PFSK-1 (cell line): Measurements from ENCODE around the gene UCKL1.

Experiments used
- FOXP2 ChIP-seq: optimal IDR thresholded peaks from 2 replicates; pipeline ENCODE3; 2011; ENCODE audit warnings: borderline replicate concordance, control low read depth, inconsistent platforms; ENCODE audit not compliant: insufficient read depth; ENCODE audit errors: extremely low read length, extremely low read depth
- POLR2AphosphoS5 ChIP-seq: IDR thresholded peaks from 2 replicates; pipeline ENCODE4 v1.6.1; 2012; ENCODE audit warnings: low read depth, mild to moderate bottlenecking, control low read depth, low read length, moderate library complexity
- SIN3A ChIP-seq: IDR thresholded peaks from 2 replicates; pipeline ENCODE4 v1.6.1; 2012; ENCODE audit warnings: mild to moderate bottlenecking, low read length, moderate library complexity, borderline replicate concordance; ENCODE audit not compliant: insufficient read depth
- TAF1 ChIP-seq: IDR thresholded peaks from 2 replicates; pipeline ENCODE4 v1.6.1; 2012; ENCODE audit warnings: low read length, control low read depth, borderline replicate concordance; ENCODE audit not compliant: insufficient read depth
- TF ChIP-seq, protein P1 (sequence below), 2 experiments: IDR thresholded peaks; 2 replicates each; pipeline versions ENCODE4 v1.6.1 to v1.8.0; 2011 to 2012; ENCODE audit warnings: low read depth in 2 of 2, low read length in 2 of 2, control low read depth in 1 of 2, inconsistent platforms in 1 of 2, mild to moderate bottlenecking in 1 of 2, moderate library complexity in 1 of 2; ENCODE audit not compliant: insufficient read depth in 1 of 2

The UCKL1 gene

DNA sequence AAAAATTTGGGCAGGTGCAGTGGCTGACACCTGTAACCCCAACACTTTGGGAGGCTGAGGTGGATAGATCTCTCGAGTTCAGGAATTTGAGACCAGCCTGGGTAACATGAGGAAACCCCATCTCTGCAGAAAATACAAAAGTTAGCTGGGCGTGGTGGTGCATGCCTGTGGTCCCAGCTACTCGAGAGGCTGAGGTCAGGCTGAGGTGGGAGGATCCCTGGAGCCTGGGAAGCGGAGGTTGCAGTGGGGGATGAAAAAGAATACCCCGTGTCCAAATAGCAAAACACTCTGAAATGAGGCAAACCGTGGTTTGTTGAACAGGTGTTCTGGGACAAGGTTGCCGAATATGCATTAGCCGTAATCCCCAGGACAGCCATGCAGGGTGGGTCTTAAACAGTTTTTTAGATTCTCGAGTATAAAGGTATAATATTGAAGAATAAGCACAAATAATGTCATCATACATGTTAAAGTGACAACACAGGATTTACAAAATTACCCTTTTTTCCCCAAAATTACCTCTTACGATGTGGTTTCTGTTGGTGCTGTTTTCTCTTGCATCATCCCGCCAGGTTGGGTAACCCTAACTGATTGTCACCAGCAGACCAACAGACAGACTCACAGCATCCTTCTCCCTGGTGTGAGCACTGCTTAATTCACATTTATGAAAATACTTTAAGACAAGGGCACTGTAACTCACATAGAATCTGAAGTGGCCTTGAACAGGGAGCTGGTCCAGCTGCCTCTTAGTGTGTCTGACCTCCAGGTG, 52.2 kb downstream of the UCKL1 start:
- TF ChIP-seq POLR2AphosphoS5 (no peak), TAF1 (no peak), SIN3A (no peak)
- TF ChIP-seq, protein P1, sequence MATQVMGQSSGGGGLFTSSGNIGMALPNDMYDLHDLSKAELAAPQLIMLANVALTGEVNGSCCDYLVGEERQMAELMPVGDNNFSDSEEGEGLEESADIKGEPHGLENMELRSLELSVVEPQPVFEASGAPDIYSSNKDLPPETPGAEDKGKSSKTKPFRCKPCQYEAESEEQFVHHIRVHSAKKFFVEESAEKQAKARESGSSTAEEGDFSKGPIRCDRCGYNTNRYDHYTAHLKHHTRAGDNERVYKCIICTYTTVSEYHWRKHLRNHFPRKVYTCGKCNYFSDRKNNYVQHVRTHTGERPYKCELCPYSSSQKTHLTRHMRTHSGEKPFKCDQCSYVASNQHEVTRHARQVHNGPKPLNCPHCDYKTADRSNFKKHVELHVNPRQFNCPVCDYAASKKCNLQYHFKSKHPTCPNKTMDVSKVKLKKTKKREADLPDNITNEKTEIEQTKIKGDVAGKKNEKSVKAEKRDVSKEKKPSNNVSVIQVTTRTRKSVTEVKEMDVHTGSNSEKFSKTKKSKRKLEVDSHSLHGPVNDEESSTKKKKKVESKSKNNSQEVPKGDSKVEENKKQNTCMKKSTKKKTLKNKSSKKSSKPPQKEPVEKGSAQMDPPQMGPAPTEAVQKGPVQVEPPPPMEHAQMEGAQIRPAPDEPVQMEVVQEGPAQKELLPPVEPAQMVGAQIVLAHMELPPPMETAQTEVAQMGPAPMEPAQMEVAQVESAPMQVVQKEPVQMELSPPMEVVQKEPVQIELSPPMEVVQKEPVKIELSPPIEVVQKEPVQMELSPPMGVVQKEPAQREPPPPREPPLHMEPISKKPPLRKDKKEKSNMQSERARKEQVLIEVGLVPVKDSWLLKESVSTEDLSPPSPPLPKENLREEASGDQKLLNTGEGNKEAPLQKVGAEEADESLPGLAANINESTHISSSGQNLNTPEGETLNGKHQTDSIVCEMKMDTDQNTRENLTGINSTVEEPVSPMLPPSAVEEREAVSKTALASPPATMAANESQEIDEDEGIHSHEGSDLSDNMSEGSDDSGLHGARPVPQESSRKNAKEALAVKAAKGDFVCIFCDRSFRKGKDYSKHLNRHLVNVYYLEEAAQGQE (IDR thresholded peaks at IDR 0.05; ENCODE audit: insufficient read depth in 1 of 2, low read depth in 2 of 2, low read length in 2 of 2) = no peak

GRCh38 chr20:63900413-63900812, 55.8 kb downstream of the UCKL1 start:
- no peak for TF ChIP-seq POLR2AphosphoS5
- TF ChIP-seq FOXP2 = no peak
- TF ChIP-seq, protein P1 (IDR thresholded peaks at IDR 0.05; ENCODE audit: insufficient read depth in 1 of 2, low read depth in 2 of 2, low read length in 2 of 2) = no peak
- TF ChIP-seq SIN3A = no peak
- TF ChIP-seq TAF1 = no peak

DNA sequence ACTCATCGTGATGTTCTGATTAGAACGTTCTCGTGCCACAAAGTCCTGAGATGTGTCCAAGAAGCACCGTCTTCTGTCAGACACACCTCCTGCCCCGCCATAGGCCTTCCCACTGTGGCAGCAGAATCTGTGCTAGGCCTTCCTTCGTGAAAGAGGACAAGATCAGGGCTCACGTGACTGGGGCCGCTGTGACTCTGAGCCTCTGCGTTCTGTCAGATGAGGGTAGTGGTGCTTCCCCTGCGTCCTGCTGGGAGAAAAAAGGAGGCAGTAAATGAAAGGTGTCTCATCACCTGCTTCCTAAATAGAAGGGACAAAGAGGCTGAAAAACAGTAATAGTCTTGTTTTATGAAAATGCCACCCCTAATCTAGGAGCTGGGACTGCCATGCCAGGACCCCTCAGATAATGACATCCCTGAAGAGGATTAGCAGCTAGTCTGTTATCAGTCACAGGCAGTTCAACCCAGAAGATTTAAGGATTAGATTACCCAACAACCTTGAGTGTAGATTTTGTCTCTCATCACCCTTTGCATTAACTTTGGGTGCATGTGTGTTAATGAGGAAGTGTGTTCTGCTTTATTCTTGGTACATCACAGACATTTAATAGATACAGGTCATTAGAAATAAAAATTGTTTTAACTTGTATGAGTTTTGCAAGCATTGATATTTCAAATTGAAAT, 57.2 kb downstream of the UCKL1 start:
- no peak for TF ChIP-seq SIN3A

DNA sequence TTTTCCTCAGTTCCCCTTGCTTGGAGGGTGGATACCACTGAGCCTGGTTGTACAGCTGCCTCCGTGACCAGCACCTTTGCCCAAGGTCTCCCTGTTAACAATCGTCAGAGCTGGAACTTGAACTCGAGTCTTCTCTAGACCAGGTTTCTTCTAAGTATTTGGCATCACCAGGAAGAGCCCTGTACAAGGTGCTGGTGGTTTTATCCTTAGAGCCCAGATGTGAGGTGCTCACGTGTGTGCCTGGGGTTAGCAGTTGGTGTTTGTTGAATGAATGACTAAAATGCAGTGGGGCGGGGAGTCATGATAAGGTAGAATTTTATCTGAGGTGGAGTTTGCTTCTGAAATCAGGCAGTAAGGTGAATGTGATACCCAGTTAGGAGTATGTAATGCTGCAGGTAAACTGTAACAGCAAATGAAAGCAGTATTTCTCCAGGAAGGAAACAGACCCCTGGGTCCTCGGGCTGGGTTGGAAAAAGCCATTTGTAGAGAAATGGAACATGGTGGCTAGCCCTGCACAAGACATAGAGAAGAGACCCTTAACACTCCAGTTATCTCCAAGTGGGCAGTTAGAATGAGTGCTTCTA, 58.1 kb downstream of the UCKL1 start:
- TF ChIP-seq SIN3A = no peak
- TF ChIP-seq FOXP2 = no peak
- no peak for TF ChIP-seq TAF1
- TF ChIP-seq POLR2AphosphoS5 = no peak
- TF ChIP-seq, protein P1 (IDR thresholded peaks at IDR 0.05; ENCODE audit: insufficient read depth in 1 of 2, low read depth in 2 of 2, low read length in 2 of 2) = no peak

DNA sequence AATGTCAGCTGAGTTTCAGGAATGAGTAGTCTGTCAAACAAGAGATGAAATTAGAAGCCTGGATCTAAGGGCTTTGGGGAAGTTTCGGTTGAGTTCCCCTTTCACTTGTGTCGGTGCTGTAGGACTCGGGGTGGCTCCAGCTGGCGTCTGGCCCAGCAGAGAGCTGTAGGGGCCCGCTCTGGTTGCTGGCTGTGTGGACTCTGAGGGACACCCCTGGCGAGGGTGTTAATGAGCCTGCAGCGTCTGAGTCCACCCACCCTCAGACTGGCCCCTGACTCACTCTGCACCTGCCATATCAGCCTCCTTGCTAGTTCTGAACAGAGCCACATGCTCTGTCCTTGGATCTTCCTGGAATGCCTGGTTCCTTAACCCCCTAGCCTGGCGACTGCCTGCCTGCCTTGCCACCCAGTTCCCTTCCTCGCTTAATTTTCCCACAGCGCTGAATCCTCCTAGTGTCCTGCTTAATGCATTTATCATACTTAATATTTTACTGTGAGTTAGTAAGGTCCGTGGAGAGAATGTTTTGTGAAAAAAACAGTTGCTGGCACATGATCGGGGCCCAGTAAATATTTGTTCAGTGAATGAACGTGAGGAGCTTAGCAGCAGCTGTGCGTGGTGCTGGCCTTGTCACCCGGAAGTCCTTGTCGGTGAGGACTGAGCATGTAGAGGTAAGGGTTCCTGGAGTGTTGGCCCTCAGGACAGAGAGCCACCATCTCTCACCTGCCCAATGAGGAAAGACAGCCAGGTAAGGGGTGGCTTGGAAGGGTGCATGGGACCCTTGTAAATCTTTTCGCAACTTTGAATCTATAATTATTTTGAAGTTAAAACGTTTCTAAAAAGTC, 59.7 kb downstream of the UCKL1 start:
- no peak for TF ChIP-seq POLR2AphosphoS5

DNA sequence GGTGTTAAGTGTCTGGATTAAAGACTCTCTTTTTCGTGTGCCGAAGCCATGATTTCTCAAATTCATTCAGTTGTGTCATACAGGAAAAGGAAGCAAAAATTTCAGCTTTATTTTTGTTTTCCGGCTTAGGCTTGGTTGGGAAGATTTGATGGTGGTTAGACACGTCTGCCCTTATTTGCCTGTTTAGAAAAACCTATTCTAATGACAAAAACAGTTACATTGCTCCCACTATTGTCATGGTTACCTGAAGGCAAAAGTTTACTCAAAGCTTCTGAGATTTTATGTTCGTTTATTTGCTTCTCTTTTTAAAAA, 60.3 kb downstream of the UCKL1 start:
- TF ChIP-seq POLR2AphosphoS5 (no peak), TAF1 (no peak), FOXP2 (no peak), SIN3A (no peak)
- TF ChIP-seq, protein P1 (IDR thresholded peaks at IDR 0.05; ENCODE audit: insufficient read depth in 1 of 2, low read depth in 2 of 2, low read length in 2 of 2) = no peak
